OCI-LY1 (cell line): ENCODE data around the gene LMO1.

Source experiments
- CTCF ChIP-seq: fragments of 200-600 bp; sonication (generic), shearing (Covaris generic); IDR thresholded peaks from 2 replicates; pipeline ENCODE4 v1.5.1; 2017; ENCODE audit warnings: mild to moderate bottlenecking, antibody characterized with exemption, low read length, moderate library complexity, mixed read lengths
- EZH2 ChIP-seq: fragments of 200-600 bp; sonication (generic), shearing (Covaris generic); IDR thresholded peaks from 2 replicates; pipeline ENCODE4 v1.8.0; 2017; ENCODE audit warnings: borderline replicate concordance, mixed run types, mild to moderate bottlenecking, antibody characterized with exemption, low read length, moderate library complexity, mixed read lengths

GRCh38 chr11:8227156-8228152, 36.2 kb downstream of the LMO1 start:
- TF ChIP-seq CTCF (no peak), EZH2 (no peak)
